ENCODE results near the gene TRIM66.

DNA sequence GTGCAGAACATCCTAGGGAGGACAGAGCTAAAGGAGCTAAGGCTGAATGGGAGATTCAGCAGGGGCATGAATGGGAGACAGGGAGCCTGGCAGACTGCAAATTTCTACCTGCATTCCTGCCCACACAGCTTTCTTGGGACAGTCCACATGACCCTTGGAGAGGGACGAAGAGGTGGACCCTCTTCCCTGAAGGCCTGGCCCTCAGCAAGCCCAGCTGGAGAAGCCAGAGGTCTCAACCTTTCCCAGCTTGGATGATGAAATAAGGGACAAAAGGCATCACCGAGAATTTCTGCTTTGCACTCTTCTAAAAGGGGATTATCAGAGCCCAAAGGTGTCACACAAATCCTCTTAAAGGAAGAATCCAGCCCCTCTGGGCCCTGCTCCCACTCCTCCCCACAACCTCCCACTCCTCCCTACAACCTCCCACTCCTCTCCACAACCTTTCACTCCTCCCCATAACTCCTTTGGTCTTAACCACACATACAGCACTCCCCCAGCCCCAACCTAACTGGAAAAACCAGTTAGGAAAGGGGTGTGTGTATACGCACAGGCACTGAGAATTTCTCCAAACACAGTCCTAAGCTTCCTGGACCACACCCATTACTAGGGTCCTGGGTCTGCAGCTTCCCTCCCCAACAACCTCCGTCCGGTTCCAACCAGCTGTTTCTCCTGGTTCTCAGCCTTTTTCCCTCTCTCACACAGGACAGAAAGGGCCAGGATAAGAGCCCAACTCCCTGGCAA is 38.6 kb upstream of the TRIM66 start:
- TF ChIP-seq POLR2A (IDR thresholded peaks at IDR 0.05) = no peak
- TF ChIP-seq, protein P1, sequence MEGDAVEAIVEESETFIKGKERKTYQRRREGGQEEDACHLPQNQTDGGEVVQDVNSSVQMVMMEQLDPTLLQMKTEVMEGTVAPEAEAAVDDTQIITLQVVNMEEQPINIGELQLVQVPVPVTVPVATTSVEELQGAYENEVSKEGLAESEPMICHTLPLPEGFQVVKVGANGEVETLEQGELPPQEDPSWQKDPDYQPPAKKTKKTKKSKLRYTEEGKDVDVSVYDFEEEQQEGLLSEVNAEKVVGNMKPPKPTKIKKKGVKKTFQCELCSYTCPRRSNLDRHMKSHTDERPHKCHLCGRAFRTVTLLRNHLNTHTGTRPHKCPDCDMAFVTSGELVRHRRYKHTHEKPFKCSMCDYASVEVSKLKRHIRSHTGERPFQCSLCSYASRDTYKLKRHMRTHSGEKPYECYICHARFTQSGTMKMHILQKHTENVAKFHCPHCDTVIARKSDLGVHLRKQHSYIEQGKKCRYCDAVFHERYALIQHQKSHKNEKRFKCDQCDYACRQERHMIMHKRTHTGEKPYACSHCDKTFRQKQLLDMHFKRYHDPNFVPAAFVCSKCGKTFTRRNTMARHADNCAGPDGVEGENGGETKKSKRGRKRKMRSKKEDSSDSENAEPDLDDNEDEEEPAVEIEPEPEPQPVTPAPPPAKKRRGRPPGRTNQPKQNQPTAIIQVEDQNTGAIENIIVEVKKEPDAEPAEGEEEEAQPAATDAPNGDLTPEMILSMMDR (IDR thresholded peaks at IDR 0.05) = no peak

All from gastroesophageal sphincter (tissue), 3 donors.